K562 (cell line): ENCODE results near the gene RPS19BP1. TPM values are rescaled to one million over a fixed set of nuclear protein-coding genes. Genes with fewer than 3 reads are reported as not detected.

Experiments used
- CBFA2T3 ChIP-seq: fragments of 450-650 bp; IDR thresholded peaks from 2 replicates; pipeline ENCODE4 v1.6.1; 2017
- DPF2 ChIP-seq: fragments of 450-650 bp; IDR thresholded peaks from 2 replicates; pipeline ENCODE4 v1.6.1; 2016
- ELK3 ChIP-seq: fragments of 450-650 bp; formaldehyde crosslinking; IDR thresholded peaks from 2 replicates; pipeline ENCODE4 v1.4.0; 2020; ENCODE audit warnings: mild to moderate bottlenecking
- HMBOX1 ChIP-seq: sonication (generic); IDR thresholded peaks from 2 replicates; pipeline ENCODE4 v1.6.1; 2016
- KLF10 ChIP-seq: fragments of 250-450 bp; sonication (Bioruptor Pico); IDR thresholded peaks from 2 replicates; pipeline ENCODE4 v1.6.1; 2021; ENCODE audit warnings: matching md5 sums
- MAZ ChIP-seq, 2 experiments: fragments of 450-650 bp in 1 of 2; sonication (generic) in 1 of 2; formaldehyde crosslinking; IDR thresholded peaks in 1 of 2; conservative IDR thresholded peaks in 1 of 2; 2 replicates each; pipeline versions ENCODE4 v1.4.0 to v1.5.0; 2020; ENCODE audit warnings: mild to moderate bottlenecking in 1 of 2, missing genetic modification reagents in 1 of 2
- MTF1 ChIP-seq: fragments of 250-450 bp; sonication (Bioruptor Pico); IDR thresholded peaks from 2 replicates; pipeline ENCODE4 v1.9.0; 2021; ENCODE audit warnings: moderate library complexity, mild to moderate bottlenecking, inconsistent platforms, borderline replicate concordance
- NCOA2 ChIP-seq, 2 experiments: fragments of 450-650 bp; IDR thresholded peaks; 2 replicates each; pipeline ENCODE4 v1.6.1; 2018; ENCODE audit warnings: mild to moderate bottlenecking in 2 of 2, moderate library complexity in 1 of 2; ENCODE audit not compliant: partially characterized antibody in 2 of 2
- POU5F1 ChIP-seq: fragments of 150-350 bp; IDR thresholded peaks from 2 replicates; pipeline ENCODE4 v1.6.1; 2014; ENCODE audit warnings: borderline replicate concordance, low read length, low read depth, mild to moderate bottlenecking; ENCODE audit not compliant: partially characterized antibody
- SMAD1 ChIP-seq: fragments of 150-350 bp; IDR thresholded peaks from 2 replicates; pipeline ENCODE4 v1.6.1; 2014; ENCODE audit warnings: low read length, low read depth; ENCODE audit not compliant: partially characterized antibody
- THAP7 ChIP-seq: fragments of 250-450 bp; sonication (Bioruptor Pico); IDR thresholded peaks from 2 replicates; pipeline ENCODE4 v1.5.0; 2021
- ZFP1 ChIP-seq: fragments of 450-650 bp; formaldehyde crosslinking; IDR thresholded peaks from 2 replicates; pipeline ENCODE4 v1.4.0; 2020; ENCODE audit warnings: mild to moderate bottlenecking, mixed read lengths
- ZMIZ1 ChIP-seq, 2 experiments: fragments of 150-350 bp in 1 of 2; IDR thresholded peaks; 2 replicates each; pipeline ENCODE4 v1.6.1; 2012 to 2016; ENCODE audit warnings: low read depth in 2 of 2, low read length in 2 of 2, mild to moderate bottlenecking in 1 of 2, moderate library complexity in 1 of 2
- ZNF134 ChIP-seq: fragments of 250-450 bp; sonication (Bioruptor Pico); conservative IDR thresholded peaks from 2 replicates; pipeline ENCODE4 v1.4.0; 2020
- ZNF253 ChIP-seq: fragments of 250-450 bp; sonication (Bioruptor Pico); conservative IDR thresholded peaks from 2 replicates; pipeline ENCODE4 v1.6.1; 2021; ENCODE audit warnings: mild to moderate bottlenecking
- ZNF263 ChIP-seq: sonication (generic); formaldehyde crosslinking; IDR thresholded peaks from 2 replicates; pipeline ENCODE4 v1.8.0; 2022; ENCODE audit warnings: mild to moderate bottlenecking, missing genetic modification reagents, borderline replicate concordance
- ZNF561 ChIP-seq: fragments of 450-650 bp; formaldehyde crosslinking; conservative IDR thresholded peaks from 2 replicates; pipeline ENCODE4 v1.4.0; 2020; ENCODE audit warnings: mild to moderate bottlenecking, moderate library complexity
- ZNF830 ChIP-seq: fragments of 250-450 bp; sonication (Bioruptor Pico); IDR thresholded peaks from 2 replicates; pipeline ENCODE4 v1.5.0; 2021; ENCODE audit warnings: mild to moderate bottlenecking
- polyA plus RNA-seq, 8 experiments: library from polyadenylated mRNA; depleted of rRNA in 4 of 8; stranded (reverse) in 5 of 8; unstranded in 3 of 8; fragments of >200 nt; fragmentation: Nextera tagmentation in 2 of 8; fragmentation: Illumina TruSeq in 1 of 8; extraction: Ambion mirVana in 2 of 8; extraction: Trizol in 1 of 8; gene quantifications; 2 replicates each; pipeline versions ENCODE4 v1.2.1 to v1.2.3, GENCODE V29; 2011 to 2014; ENCODE audit warnings: inconsistent platforms in 1 of 8, missing spikeins in 1 of 8
- total RNA-seq, 7 experiments: library from RNA; depleted of rRNA in 6 of 7; stranded (reverse); fragments of >200 nt in 6 of 7; fragmentation: Illumina TruSeq in 2 of 7; extraction: Trizol in 2 of 7; gene quantifications; 2 replicates each; pipeline versions ENCODE4 v1.2.1 to v1.2.3, GENCODE V29; 2011 to 2021; ENCODE audit warnings: low replicate concordance in 1 of 7
- TF ChIP-seq, protein P1 (sequence below): fragments of 250-450 bp; sonication (Bioruptor Pico); IDR thresholded peaks from 2 replicates; pipeline ENCODE4 v1.5.1; 2021; ENCODE audit warnings: mild to moderate bottlenecking

Gene RPS19BP1
- total and polyA plus RNA-seq, 9 of the 15 experiments (the other 6 are each of a cell fraction or from before 2014, with no cell fraction given), result 3.0 to 223 (median 84.3) TPM

DNA sequence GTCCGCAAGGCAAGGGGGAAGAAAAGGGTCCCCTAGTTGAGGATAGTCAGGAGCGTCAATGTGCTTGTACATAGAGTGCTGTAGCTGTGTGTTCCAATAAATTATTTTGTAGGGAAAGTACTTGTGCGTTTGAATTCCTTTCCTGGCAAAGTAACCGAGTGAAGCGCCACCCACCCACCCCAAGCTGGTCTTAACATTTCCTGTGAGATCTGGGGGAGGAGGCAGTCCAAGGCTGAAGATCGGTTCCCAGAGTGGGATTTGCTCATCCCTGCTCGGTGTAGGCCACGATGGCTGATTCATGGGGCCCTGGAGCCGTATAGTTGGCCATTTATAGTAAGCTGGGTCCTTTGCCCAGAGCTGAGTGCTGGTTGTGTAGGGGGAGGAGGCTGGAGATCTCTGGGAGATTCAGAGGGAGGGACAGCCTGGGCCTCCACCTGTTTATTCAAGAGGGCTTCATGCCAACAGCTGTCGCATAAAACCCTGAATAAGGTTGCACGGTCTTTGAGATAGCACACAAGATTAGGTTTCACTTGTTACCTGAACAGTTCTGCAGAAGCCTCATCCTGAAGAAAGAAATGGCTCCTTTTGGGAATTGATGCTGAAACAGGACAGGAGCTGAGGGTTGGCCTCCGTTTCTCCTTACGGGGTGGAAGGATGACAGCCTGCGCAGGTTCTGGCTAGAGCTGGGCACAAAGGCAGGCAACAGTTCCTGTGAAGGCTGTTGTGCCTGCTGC, 9.8 kb downstream of the RPS19BP1 start (continued):
- TF ChIP-seq CBFA2T3 (no peak), ZNF830 (no peak), ZMIZ1 (IDR thresholded peaks at IDR 0.05; ENCODE audit: low read depth in 2 of 2, low read length in 2 of 2) (0 out of 4 replicates have a peak, but pooled peaks of 1 of the 2 experiments have one; percentile 19), ELK3 (CRISPR knock-in tag) (no peak), THAP7 (CRISPR knock-in tag) (peak; percentile 10; the same call in 1 of the 2 replicates), MTF1 (CRISPR knock-in tag) (no peak), ZFP1 (peak; percentile 67; the same call in 1 of the 2 replicates), ZNF134 (CRISPR knock-in tag) (no peak), SMAD1 (no peak), KLF10 (CRISPR knock-in tag) (0 out of 2 replicates have a peak, but pooled peaks have one; percentile 10), POU5F1 (no peak), ZNF263 (no peak), HMBOX1 (no peak), DPF2 (no peak), NCOA2 (IDR thresholded peaks at IDR 0.05; ENCODE audit: partially characterized antibody in 2 of 2) (no peak), ZNF561 (no peak), MAZ (CRISPR knock-in tag; conservative IDR thresholded peaks at IDR 0.05 in 1 of 2, IDR thresholded peaks at IDR 0.05 in 1 of 2) (no peak; a peak in 1 of 4 replicates), ZNF253 (CRISPR knock-in tag) (no peak)
- TF ChIP-seq, protein P1, sequence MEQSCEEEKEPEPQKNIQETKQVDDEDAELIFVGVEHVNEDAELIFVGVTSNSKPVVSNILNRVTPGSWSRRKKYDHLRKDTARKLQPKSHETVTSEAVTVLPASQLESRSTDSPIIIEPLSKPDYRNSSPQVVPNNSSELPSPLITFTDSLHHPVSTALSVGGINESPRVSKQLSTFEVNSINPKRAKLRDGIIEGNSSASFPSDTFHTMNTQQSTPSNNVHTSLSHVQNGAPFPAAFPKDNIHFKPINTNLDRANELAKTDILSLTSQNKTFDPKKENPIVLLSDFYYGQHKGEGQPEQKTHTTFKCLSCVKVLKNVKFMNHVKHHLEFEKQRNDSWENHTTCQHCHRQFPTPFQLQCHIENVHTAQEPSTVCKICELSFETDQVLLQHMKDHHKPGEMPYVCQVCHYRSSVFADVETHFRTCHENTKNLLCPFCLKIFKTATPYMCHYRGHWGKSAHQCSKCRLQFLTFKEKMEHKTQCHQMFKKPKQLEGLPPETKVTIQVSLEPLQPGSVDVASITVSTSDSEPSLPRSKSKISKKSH (CRISPR knock-in tag), result no peak
